Nephron (organoid): Measurements from ENCODE around the gene RPL14.

ENCODE experiments used
- H3K27ac Mint-ChIP-seq, 3 experiments: 2 replicates each; pipeline ENCODE4 v1.8.0; 2020; ENCODE audit warnings: mixed read lengths in 3 of 3, mild to moderate bottlenecking in 2 of 3, moderate library complexity in 1 of 3
- H3K27me3 Mint-ChIP-seq: 2 replicates; pipeline ENCODE4 v1.8.0; 2021; ENCODE audit warnings: low read depth, mild to moderate bottlenecking, moderate library complexity, mixed read lengths
- H3K36me3 Mint-ChIP-seq: 2 replicates; pipeline ENCODE4 v1.8.0; 2020; ENCODE audit warnings: low read depth, mixed read lengths
- H3K4me1 Mint-ChIP-seq: 2 replicates; pipeline ENCODE4 v1.8.0; 2020; ENCODE audit warnings: mixed read lengths
- H3K4me3 Mint-ChIP-seq, 3 experiments: 2 replicates each; pipeline ENCODE4 v1.8.0; 2020; ENCODE audit warnings: mild to moderate bottlenecking in 3 of 3, mixed read lengths in 3 of 3, moderate library complexity in 2 of 3
- H3K9me3 Mint-ChIP-seq: 2 replicates; pipeline ENCODE4 v1.8.0; 2020; ENCODE audit warnings: mixed read lengths
- CTCF ChIP-seq, 3 experiments: fragments of 200-600 bp; sonication (generic); IDR thresholded peaks; one replicate each; pipeline ENCODE4 v1.5.0; 2021; ENCODE audit warnings: antibody characterized with exemption in 3 of 3; ENCODE audit not compliant: unreplicated experiment in 3 of 3

The RPL14 gene

DNA sequence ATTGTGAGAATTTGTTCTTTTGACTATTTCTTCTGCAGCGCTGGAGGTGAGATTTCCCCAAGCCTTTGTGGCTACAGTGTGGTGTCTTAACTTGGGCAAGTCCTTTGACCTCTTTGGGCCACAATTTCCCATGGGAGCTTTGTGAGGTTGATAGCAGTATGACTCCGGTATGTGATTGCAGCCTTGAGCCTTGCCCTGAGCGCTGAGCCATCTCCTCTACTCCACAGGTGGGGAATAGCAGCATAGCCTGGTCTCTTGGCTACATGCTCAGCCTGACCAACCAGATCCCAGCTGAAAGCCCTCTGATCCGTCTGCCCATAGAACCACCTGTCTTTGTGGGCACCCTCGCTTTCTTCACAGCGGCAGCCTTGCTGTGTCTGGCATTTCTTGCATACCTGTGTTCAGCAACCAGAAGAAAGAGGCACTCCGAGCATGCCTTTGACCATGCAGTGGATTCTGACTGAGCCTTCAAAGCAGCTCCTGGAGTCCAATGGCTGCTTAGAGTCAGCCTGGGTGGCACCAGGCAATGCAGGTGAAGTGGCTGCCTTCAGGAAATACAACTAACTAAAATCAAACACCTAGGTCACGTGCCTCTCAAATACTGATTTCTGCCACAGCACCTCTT, 30.0 kb upstream of the RPL14 start:
- TF ChIP-seq CTCF (IDR thresholded peaks at IDR 0.05; ENCODE audit: unreplicated experiment in 3 of 3), result no peak
- no peaks in the 10 kb centered on the region for H3K36me3 Mint-ChIP-seq

GRCh38 chr3:40432793-40433192, 24.3 kb upstream of the RPL14 start:
- no peaks in the 10 kb centered on the region for H3K36me3 Mint-ChIP-seq
- no peaks in the 10 kb centered on the region for H3K27me3 Mint-ChIP-seq
- H3K9me3 Mint-ChIP-seq, result no peaks in the 10 kb centered on the region
- no peak for TF ChIP-seq CTCF (IDR thresholded peaks at IDR 0.05; ENCODE audit: unreplicated experiment in 3 of 3)
- H3K27ac Mint-ChIP-seq, result no peak overlapping the region
- H3K4me3 Mint-ChIP-seq, result no peak overlapping the region
- H3K4me1 Mint-ChIP-seq, result no peaks in the 10 kb centered on the region

More for the DNA sequence above, 30.0 kb upstream of the RPL14 start:
- H3K4me1 Mint-ChIP-seq, result no peaks in the 10 kb centered on the region
- no peaks in the 10 kb centered on the region for H3K27me3 Mint-ChIP-seq
- no peaks in the 10 kb centered on the region for H3K9me3 Mint-ChIP-seq
- H3K27ac Mint-ChIP-seq, result no peak overlapping the region
- H3K4me3 Mint-ChIP-seq, result no peak overlapping the region

- no peak overlapping the region for H3K27ac Mint-ChIP-seq
- TF ChIP-seq CTCF (IDR thresholded peaks at IDR 0.05; ENCODE audit: unreplicated experiment in 3 of 3), result no peak
- no peaks in the 10 kb centered on the region for H3K36me3 Mint-ChIP-seq
- no peaks in the 10 kb centered on the region for H3K4me1 Mint-ChIP-seq
- H3K9me3 Mint-ChIP-seq, result peaks cover 2% of the 10 kb centered on the region
- H3K27me3 Mint-ChIP-seq, result no peaks in the 10 kb centered on the region
- H3K4me3 Mint-ChIP-seq, result no peak overlapping the region
Measured at GRCh38 chr3:40437889-40438288, 19.2 kb upstream of the RPL14 start.

DNA sequence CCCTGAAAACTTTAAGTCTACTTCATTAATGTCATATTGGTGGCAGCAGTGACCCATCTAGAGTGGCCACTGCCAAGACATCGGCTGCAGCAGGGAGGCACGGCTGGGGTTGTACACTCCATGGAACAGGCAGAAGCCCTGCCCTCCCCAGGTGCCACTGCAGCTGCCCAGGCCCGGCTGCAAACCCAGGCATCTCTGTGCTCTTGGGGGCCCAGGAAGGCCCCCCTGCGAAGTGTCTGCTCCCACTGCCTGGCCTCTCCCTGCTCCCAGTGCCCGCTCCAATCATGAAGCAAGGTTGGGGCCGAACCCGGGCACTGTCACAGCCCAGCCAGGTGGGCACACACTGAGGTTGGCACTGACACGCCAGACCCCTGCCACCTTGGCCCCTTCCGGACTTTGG, 12.1 kb upstream of the RPL14 start:
- Mint-ChIP-seq H3K27ac (no peak overlapping the region), H3K4me3 (no peak overlapping the region), H3K36me3 (no peaks in the 10 kb centered on the region), H3K4me1 (no peaks in the 10 kb centered on the region), H3K27me3 (no peaks in the 10 kb centered on the region), H3K9me3 (peaks cover 2% of the 10 kb centered on the region)
- no peak for TF ChIP-seq CTCF (IDR thresholded peaks at IDR 0.05; ENCODE audit: unreplicated experiment in 3 of 3)

DNA sequence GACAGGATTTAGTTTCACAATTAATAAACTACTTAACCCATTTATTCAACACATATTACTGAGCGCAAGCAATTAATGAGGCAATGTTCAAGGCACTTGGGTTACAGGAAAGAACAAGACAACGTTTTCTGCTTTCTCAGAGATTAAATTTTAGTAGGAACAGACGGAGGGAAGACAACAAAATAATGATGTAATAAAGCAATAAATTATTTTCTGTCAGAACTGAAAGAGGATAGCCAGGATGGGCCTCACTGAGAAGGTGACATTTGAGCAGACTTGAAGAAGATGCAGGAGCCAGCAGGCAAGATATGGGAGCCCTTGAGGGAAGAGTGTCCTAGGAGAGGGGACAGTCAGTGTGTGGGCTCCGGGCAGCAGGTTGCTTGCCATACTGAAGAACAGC, 11.3 kb upstream of the RPL14 start:
- Mint-ChIP-seq H3K27ac (no peak overlapping the region), H3K9me3 (no peaks in the 10 kb centered on the region), H3K27me3 (no peaks in the 10 kb centered on the region), H3K4me1 (no peaks in the 10 kb centered on the region), H3K36me3 (no peaks in the 10 kb centered on the region), H3K4me3 (no peak overlapping the region)
- no peak for TF ChIP-seq CTCF (IDR thresholded peaks at IDR 0.05; ENCODE audit: unreplicated experiment in 3 of 3)

DNA sequence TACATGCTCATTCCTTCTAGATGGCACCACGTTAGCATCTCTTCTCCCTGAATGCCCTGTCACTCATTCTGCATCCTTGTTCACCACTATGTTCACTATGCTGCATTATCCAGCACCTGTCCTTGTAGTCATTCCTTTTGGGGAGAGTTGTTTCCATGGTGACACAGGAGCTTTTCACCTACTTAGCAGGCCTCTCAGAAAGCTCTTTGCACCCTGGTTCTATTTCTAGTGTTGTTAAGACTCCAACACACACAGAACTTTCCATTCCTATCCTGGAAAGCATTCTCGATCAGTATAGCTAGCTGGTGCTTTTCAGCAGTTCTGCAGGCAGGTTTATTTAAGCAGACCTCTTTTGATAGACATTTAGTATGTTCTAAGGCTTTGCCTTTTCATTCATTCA, 6.7 kb upstream of the RPL14 start:
- no peaks in the 10 kb centered on the region for H3K9me3 Mint-ChIP-seq
- H3K4me3 Mint-ChIP-seq, result no peak overlapping the region
- peaks cover 18% of the 10 kb centered on the region for H3K4me1 Mint-ChIP-seq
- H3K36me3 Mint-ChIP-seq, result no peaks in the 10 kb centered on the region
- H3K27me3 Mint-ChIP-seq, result no peaks in the 10 kb centered on the region
- TF ChIP-seq CTCF (IDR thresholded peaks at IDR 0.05; ENCODE audit: unreplicated experiment in 3 of 3), result no peak
- no peak overlapping the region for H3K27ac Mint-ChIP-seq
